Parathyroid adenoma (tissue), 2 donors: Measurements from ENCODE around the gene RAB11FIP3.

Experiments used
- H2AFZ ChIP-seq: fragments of 300-600 bp; sonication (generic); one replicate; pipeline ENCODE4 v1.7.0; 2017; ENCODE audit warnings: antibody characterized with exemption, mild to moderate bottlenecking
- H3K27ac ChIP-seq: fragments of 300-600 bp; sonication (generic); one replicate; pipeline ENCODE4 v1.7.0; 2017
- H3K27me3 ChIP-seq: fragments of 300-600 bp; sonication (generic); one replicate; pipeline ENCODE4 v1.7.0; 2017; ENCODE audit warnings: low read length; ENCODE audit not compliant: control insufficient read depth, insufficient read depth
- H3K36me3 ChIP-seq: fragments of 300-600 bp; sonication (generic); one replicate; pipeline ENCODE4 v1.7.0; 2017; ENCODE audit warnings: low read length; ENCODE audit not compliant: control insufficient read depth, insufficient read depth
- H3K4me1 ChIP-seq: fragments of 300-600 bp; sonication (generic); one replicate; pipeline ENCODE4 v1.7.0; 2017; ENCODE audit warnings: control low read depth
- H3K4me2 ChIP-seq: fragments of 300-600 bp; sonication (generic); one replicate; pipeline ENCODE4 v1.7.0; 2017; ENCODE audit warnings: low read length
- H3K4me3 ChIP-seq: fragments of 300-600 bp; sonication (generic); one replicate; pipeline ENCODE4 v1.7.0; 2017; ENCODE audit warnings: low read depth, low read length
- H3K79me2 ChIP-seq: fragments of 300-600 bp; sonication (generic); one replicate; pipeline ENCODE4 v1.7.0; 2017; ENCODE audit warnings: control low read depth
- H3K9ac ChIP-seq: fragments of 300-600 bp; sonication (generic); one replicate; pipeline ENCODE4 v1.7.0; 2017; ENCODE audit warnings: mild to moderate bottlenecking
- H3K9me3 ChIP-seq: fragments of 300-600 bp; sonication (generic); one replicate; pipeline ENCODE4 v1.7.0; 2017; ENCODE audit warnings: low read length; ENCODE audit not compliant: control insufficient read depth
- CTCF ChIP-seq: fragments of 300-600 bp; sonication (generic); IDR thresholded peaks from one replicate; pipeline ENCODE4 v1.7.0; 2017; ENCODE audit warnings: antibody characterized with exemption, mild to moderate bottlenecking
- donor health status: primary hyperparathyroidism.

Gene RAB11FIP3

DNA sequence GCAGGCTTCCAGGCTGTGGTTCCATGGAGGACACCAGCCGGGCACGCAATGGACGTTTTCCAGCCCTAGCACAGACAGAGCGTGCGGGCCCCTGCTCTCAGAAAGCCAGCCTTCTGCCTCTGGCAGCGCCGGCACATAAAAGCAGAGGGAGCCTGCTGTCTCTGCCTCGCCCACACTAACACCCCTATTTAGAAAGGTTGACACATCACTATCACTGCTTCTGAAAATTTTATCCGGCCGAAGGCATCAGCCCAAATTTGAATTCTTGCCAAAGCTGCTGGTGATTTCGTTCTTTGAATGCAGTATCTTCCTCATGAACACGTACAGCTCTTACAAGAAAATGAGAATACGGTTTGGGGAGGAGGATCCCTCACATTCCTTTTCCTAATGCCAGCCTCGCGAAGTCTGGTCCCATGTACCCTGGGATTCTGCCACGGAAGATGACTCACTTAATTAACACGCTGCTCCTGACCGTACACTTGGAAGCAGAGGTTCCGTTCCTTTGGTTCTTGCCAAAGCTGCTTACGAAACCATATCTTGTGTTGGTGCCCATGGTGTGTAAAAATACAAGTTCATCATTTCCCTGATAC lies 1.3 kb upstream of the RAB11FIP3 start:
- Histone ChIP-seq H3K4me3 (no peak overlapping the region), H3K27ac (peak overlapping the region; percentile 80), H3K9me3 (no peaks in the 10 kb centered on the region), H3K36me3 (no peaks in the 10 kb centered on the region), H3K9ac (no peak overlapping the region), H2AFZ (peak overlapping the region; percentile 98), H3K4me1 (peaks cover 8% of the 10 kb centered on the region), H3K79me2 (peaks cover 14% of the 10 kb centered on the region), H3K27me3 (no peaks in the 10 kb centered on the region), H3K4me2 (peak overlapping the region; percentile 97)
- no peak for TF ChIP-seq CTCF

- peak overlapping the region; percentile 97 for H3K4me2 ChIP-seq
- H3K79me2 ChIP-seq: peaks cover 14% of the 10 kb centered on the region
- H3K9ac ChIP-seq: no peak overlapping the region
- H2AFZ ChIP-seq: peak overlapping the region; percentile 98
- no peaks in the 10 kb centered on the region for H3K9me3 ChIP-seq
- H3K4me3 ChIP-seq: peak overlapping the region; percentile 78
- no peak for TF ChIP-seq CTCF
- H3K27ac ChIP-seq: peak overlapping the region; percentile 80
- no peaks in the 10 kb centered on the region for H3K36me3 ChIP-seq
- H3K27me3 ChIP-seq: no peaks in the 10 kb centered on the region
- H3K4me1 ChIP-seq: peaks cover 8% of the 10 kb centered on the region
Measured at GRCh38 chr16:424623-425081, 797 bp upstream of the RAB11FIP3 start.

DNA sequence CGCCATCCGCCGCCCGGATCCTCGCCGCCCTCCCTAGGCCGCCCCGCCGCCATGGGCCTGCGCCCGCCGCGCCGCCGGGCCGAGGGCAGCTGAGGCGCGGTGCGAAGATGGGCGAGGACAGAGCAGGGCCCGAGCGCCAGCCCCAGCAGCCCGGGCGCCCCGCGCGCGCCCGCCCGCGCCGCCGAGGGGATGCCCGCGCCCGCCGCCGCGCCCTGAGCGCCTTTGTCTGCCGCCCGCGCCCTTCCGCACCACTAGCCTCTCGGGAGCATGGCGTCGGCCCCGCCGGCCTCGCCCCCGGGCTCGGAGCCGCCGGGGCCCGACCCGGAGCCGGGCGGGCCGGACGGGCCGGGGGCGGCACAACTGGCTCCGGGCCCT lies 278 bp downstream of the RAB11FIP3 start:
- H3K9ac ChIP-seq: no peak overlapping the region
- H3K4me3 ChIP-seq: peak overlapping the region; percentile 78
- H3K4me1 ChIP-seq: peaks cover 8% of the 10 kb centered on the region
- no peak for TF ChIP-seq CTCF
- H3K27me3 ChIP-seq: no peaks in the 10 kb centered on the region
- H2AFZ ChIP-seq: peak overlapping the region; percentile 98
- H3K27ac ChIP-seq: no peak overlapping the region
- H3K4me2 ChIP-seq: peak overlapping the region; percentile 97
- H3K36me3 ChIP-seq: no peaks in the 10 kb centered on the region
- peaks cover 21% of the 10 kb centered on the region for H3K79me2 ChIP-seq
- no peaks in the 10 kb centered on the region for H3K9me3 ChIP-seq

- no peak overlapping the region for H3K9ac ChIP-seq
- peak overlapping the region; percentile 30 for H3K27ac ChIP-seq
- peak overlapping the region; percentile 95 for H3K4me2 ChIP-seq
- H3K79me2 ChIP-seq: peaks cover 24% of the 10 kb centered on the region
- no peak for TF ChIP-seq CTCF
- no peaks in the 10 kb centered on the region for H3K27me3 ChIP-seq
- peaks cover 8% of the 10 kb centered on the region for H3K4me1 ChIP-seq
- H3K9me3 ChIP-seq: no peaks in the 10 kb centered on the region
- H3K4me3 ChIP-seq: peak overlapping the region; percentile 79
- H3K36me3 ChIP-seq: no peaks in the 10 kb centered on the region
- peak overlapping the region; percentile 47 for H2AFZ ChIP-seq
Measured at GRCh38 chr16:426115-426905, 861 bp downstream of the RAB11FIP3 start.
